Activated naive CD4-positive, alpha-beta T cell treated with anti-CD3 and anti-CD28 coated beads, Interleukin-2, amount 50 U/mL, for 24 hours (primary cell): ENCODE measurements around the gene ZNF784.

ENCODE experiments used
- H3K27ac Mint-ChIP-seq: one replicate; pipeline ENCODE4 v1.8.0; 2021; ENCODE audit warnings: mild to moderate bottlenecking, mixed read lengths
- H3K27me3 Mint-ChIP-seq: one replicate; pipeline ENCODE4 v1.8.0; 2021; ENCODE audit warnings: mixed read lengths
- H3K36me3 Mint-ChIP-seq: one replicate; pipeline ENCODE4 v1.8.0; 2021; ENCODE audit warnings: mixed read lengths
- H3K4me1 Mint-ChIP-seq: one replicate; pipeline ENCODE4 v1.8.0; 2021; ENCODE audit warnings: mixed read lengths
- H3K4me3 Mint-ChIP-seq: one replicate; pipeline ENCODE4 v1.8.0; 2021; ENCODE audit warnings: mild to moderate bottlenecking, mixed read lengths
- H3K9me3 Mint-ChIP-seq: one replicate; pipeline ENCODE4 v1.8.0; 2021; ENCODE audit warnings: mixed read lengths

Gene ZNF784

GRCh38 chr19:55640577-55641425, 16.4 kb upstream of the ZNF784 start, which contains the start of gene ZNF580:
TSS of gene ZNF580 (plus strand) at chr19:55641002. CDS start at chr19:55642509, 1,507 bp downstream.
- Mint-ChIP-seq H3K4me1 (peaks cover 67% of the 10 kb centered on the region), H3K27me3 (no peaks in the 10 kb centered on the region), H3K27ac (peak within 1 kb of the TSS; percentile 89), H3K4me3 (peak within 1 kb of the TSS; percentile 89), H3K9me3 (no peaks in the 10 kb centered on the region), H3K36me3 (peaks cover 9% of the 10 kb centered on the region)

DNA sequence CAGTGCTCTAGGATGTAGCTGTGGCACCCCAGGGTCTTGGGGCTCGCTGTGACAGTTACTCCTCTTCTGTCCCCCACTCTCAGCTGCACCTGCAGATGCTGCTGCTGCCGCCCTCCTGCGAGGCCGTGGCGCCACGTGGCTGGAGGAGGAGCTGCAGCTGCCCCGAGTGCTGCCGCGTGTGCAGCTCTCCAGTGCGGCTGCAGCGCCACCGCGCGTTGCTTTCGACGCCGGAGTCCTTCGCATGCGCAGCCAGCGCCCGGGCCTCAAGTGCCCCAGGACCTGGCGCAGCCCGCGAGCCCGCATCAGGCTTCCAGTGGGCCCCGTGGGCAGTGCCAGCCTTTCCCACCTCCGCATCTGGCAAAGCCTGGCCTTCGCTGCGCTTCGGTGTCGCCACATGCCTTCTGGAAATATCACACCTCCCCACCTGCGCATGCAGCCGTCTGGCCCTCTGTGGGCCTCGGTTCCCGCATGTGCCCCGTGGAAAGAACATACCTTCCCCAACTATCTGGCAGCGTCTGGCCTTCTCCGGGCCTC, 15.7 kb upstream of the ZNF784 start:
- peak overlapping the region; percentile 82 for H3K4me3 Mint-ChIP-seq
- peaks cover 66% of the 10 kb centered on the region for H3K4me1 Mint-ChIP-seq
- H3K27ac Mint-ChIP-seq, result peak overlapping the region; percentile 82

GRCh38 chr19:55638864-55639359, 14.5 kb upstream of the ZNF784 start:
- Mint-ChIP-seq H3K27me3 (no peaks in the 10 kb centered on the region), H3K9me3 (no peaks in the 10 kb centered on the region), H3K36me3 (peaks cover 16% of the 10 kb centered on the region), H3K27ac (peak overlapping the region; percentile 19), H3K4me3 (peak overlapping the region; percentile 59), H3K4me1 (peaks cover 64% of the 10 kb centered on the region)

More for the DNA sequence above, 15.7 kb upstream of the ZNF784 start:
- no peaks in the 10 kb centered on the region for H3K9me3 Mint-ChIP-seq
- peaks cover 12% of the 10 kb centered on the region for H3K36me3 Mint-ChIP-seq
- no peaks in the 10 kb centered on the region for H3K27me3 Mint-ChIP-seq

- H3K27ac Mint-ChIP-seq, result peak overlapping the region; percentile 73
- no peaks in the 10 kb centered on the region for H3K27me3 Mint-ChIP-seq
- H3K9me3 Mint-ChIP-seq, result no peaks in the 10 kb centered on the region
- H3K4me1 Mint-ChIP-seq, result peaks cover 60% of the 10 kb centered on the region
- peaks cover 15% of the 10 kb centered on the region for H3K36me3 Mint-ChIP-seq
- H3K4me3 Mint-ChIP-seq, result peak overlapping the region; percentile 60
Measured at GRCh38 chr19:55637534-55637933, 13.2 kb upstream of the ZNF784 start.

DNA sequence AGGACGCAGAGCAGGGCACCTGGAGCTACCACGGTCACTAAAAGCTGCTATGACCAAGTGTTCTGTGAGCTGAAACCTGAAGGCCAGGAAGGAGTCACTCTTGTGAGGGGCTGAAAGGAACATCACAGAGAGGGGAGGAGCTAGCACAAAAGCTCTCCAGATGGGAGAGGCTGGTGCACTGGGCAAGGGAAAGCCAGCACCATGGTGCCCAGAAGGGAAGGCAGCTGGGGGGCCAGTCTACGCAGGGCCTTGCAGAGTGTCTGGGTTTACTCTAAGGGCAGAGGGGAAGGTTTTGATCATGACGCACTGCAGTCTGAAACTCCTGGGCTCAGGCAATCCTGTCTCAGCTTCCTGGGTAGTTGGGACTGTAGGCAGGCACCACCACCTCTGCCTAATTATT, 12.4 kb upstream of the ZNF784 start:
- peak overlapping the region; percentile 96 for H3K4me3 Mint-ChIP-seq
- peaks cover 15% of the 10 kb centered on the region for H3K36me3 Mint-ChIP-seq
- H3K27me3 Mint-ChIP-seq, result no peaks in the 10 kb centered on the region
- H3K4me1 Mint-ChIP-seq, result peaks cover 61% of the 10 kb centered on the region
- H3K27ac Mint-ChIP-seq, result peak overlapping the region; percentile 100
- no peaks in the 10 kb centered on the region for H3K9me3 Mint-ChIP-seq

GRCh38 chr19:55635856-55636440, 11.6 kb upstream of the ZNF784 start:
- H3K27ac Mint-ChIP-seq, result peak overlapping the region; percentile 100
- peaks cover 61% of the 10 kb centered on the region for H3K4me1 Mint-ChIP-seq
- H3K4me3 Mint-ChIP-seq, result peak overlapping the region; percentile 96
- H3K36me3 Mint-ChIP-seq, result peaks cover 15% of the 10 kb centered on the region
- H3K9me3 Mint-ChIP-seq, result no peaks in the 10 kb centered on the region
- H3K27me3 Mint-ChIP-seq, result no peaks in the 10 kb centered on the region

DNA sequence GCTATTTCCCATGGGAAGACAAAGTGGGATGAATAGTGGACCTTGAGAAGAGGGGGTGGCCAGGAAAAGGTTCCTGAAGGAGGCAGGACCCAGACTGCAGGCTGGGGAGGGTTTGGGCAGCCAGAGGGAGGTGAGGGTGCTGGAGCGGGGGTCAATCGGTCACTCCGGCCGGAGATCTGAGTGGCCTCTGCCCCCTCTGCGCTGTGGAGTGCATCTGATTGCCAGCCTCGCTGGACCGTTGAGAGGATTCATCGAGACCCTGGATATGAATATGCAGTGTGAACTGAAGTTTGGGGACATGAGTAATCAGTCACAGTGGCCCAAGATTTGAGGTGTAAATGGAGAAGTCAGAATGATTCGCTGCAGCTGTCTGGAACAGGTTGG, 11.0 kb upstream of the ZNF784 start:
- H3K36me3 Mint-ChIP-seq, result peaks cover 15% of the 10 kb centered on the region
- peak overlapping the region; percentile 100 for H3K27ac Mint-ChIP-seq
- no peaks in the 10 kb centered on the region for H3K9me3 Mint-ChIP-seq
- no peaks in the 10 kb centered on the region for H3K27me3 Mint-ChIP-seq
- H3K4me3 Mint-ChIP-seq, result peak overlapping the region; percentile 96
- peaks cover 58% of the 10 kb centered on the region for H3K4me1 Mint-ChIP-seq

DNA sequence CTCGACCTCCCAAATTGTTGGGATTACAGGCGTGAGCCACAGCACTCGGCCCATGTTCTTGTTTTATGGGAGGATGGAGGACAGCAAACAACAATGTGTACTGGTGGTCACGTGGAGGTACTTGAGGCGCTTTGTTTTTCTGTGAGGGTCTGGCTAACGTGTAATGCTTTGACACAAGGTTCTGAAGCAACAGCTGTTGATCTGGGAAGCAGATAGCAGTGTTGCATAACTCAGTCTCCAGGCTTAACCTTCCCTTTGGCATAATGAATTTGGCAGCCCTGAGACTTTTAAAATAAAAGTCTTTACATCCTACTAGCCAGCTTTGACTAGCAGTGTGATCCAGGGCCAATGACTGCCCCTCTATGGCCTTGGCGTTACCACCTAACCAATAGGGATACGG, 9.5 kb upstream of the ZNF784 start:
- Mint-ChIP-seq H3K4me1 (peaks cover 51% of the 10 kb centered on the region), H3K27ac (no peak overlapping the region), H3K36me3 (peaks cover 12% of the 10 kb centered on the region), H3K27me3 (no peaks in the 10 kb centered on the region), H3K9me3 (no peaks in the 10 kb centered on the region), H3K4me3 (no peak overlapping the region)

DNA sequence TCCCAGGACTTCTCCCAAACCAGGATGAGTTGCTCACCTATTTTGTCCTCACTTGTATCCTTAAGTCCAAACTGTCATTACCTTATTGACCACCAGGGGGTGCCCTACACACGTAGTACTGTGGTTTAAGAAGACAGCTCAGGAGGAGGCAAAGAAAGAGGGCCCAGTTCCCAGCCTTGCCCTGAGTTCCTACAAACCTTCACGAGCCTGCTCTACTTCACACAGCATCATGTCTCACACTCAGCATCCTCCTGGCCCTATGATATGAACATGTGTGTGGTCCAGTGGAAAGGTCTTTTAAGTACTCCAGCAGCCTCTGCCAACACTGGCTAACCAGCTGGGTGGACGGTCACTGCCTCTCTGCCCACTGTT, 8.1 kb upstream of the ZNF784 start:
- H3K4me3 Mint-ChIP-seq, result peak overlapping the region; percentile 12
- peak overlapping the region; percentile 76 for H3K27ac Mint-ChIP-seq
- peaks cover 44% of the 10 kb centered on the region for H3K4me1 Mint-ChIP-seq

DNA sequence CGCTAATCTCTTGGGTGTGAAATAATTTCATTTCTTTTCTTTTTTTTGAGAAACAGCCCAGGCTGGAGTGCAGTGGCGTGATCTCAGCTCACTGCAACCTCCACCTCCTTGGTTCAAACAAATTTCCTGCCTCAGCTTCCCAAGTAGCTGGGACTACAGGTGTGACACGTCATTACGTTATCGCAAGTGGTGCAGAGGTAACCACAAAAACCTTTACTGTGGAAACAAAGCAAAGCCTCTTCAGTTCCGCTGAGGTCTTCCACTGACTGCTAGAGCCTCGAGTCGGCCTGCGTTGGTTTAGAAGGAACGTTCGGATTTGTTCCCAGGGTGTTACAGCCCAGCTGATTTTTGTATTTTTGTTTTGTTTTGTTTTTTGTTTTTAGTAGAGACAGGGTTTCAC, 2.0 kb upstream of the ZNF784 start:
- peaks cover 2% of the 10 kb centered on the region for H3K36me3 Mint-ChIP-seq
- no peaks in the 10 kb centered on the region for H3K27me3 Mint-ChIP-seq

More for the DNA sequence above, 8.1 kb upstream of the ZNF784 start:
- no peaks in the 10 kb centered on the region for H3K27me3 Mint-ChIP-seq
- H3K9me3 Mint-ChIP-seq, result no peaks in the 10 kb centered on the region
- H3K36me3 Mint-ChIP-seq, result peaks cover 7% of the 10 kb centered on the region

DNA sequence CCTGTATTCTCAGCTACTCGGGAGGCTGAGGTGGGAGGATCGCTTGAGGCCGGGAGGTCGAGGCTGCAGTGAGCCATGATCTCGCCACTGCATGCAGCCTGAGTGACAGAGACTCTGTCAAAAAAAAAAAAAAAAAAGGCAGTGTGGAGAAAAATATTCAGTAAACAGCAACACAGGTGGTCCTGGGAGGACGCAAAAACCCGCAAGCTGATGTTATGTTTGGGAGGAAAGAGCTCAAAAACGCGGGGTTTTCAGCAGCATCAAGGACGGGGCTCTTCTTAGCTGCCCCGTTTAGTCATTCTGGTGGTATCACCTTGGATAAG, 599 bp upstream of the ZNF784 start:
- peak overlapping the region; percentile 89 for H3K4me3 Mint-ChIP-seq
- peaks cover 2% of the 10 kb centered on the region for H3K36me3 Mint-ChIP-seq
- no peaks in the 10 kb centered on the region for H3K27me3 Mint-ChIP-seq
- no peaks in the 10 kb centered on the region for H3K9me3 Mint-ChIP-seq
- H3K27ac Mint-ChIP-seq, result peak overlapping the region; percentile 98
- H3K4me1 Mint-ChIP-seq, result peaks cover 46% of the 10 kb centered on the region

More for the DNA sequence above, 2.0 kb upstream of the ZNF784 start:
- Mint-ChIP-seq H3K27ac (peak overlapping the region; percentile 51), H3K9me3 (no peaks in the 10 kb centered on the region), H3K4me1 (peaks cover 33% of the 10 kb centered on the region), H3K4me3 (peak overlapping the region; percentile 74)

DNA sequence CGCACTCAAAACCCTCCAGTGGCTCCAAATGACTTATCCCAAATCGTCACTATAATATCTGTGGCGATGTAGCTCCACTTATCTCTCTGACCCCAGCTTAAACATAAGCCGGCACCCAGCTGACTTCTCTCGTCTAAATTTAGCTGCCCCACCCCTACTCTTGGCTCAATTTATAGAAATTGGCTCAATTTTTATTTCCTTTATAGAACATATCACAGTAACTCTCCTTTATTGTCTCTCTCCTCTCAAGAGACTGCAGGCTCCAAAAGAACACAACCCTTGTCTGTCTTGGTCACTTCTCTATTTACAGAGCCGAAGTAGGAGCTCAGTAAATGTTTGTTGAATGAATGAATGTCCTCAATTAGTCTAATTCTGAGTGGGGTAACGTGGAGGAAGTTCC, 805 bp downstream of the ZNF784 start:
- Mint-ChIP-seq H3K4me3 (peak overlapping the region; percentile 7), H3K4me1 (peaks cover 51% of the 10 kb centered on the region), H3K9me3 (no peaks in the 10 kb centered on the region), H3K36me3 (peaks cover 2% of the 10 kb centered on the region), H3K27me3 (no peaks in the 10 kb centered on the region), H3K27ac (peak overlapping the region; percentile 31)

- Mint-ChIP-seq H3K4me3 (peak overlapping the region; percentile 7), H3K36me3 (peaks cover 2% of the 10 kb centered on the region), H3K9me3 (no peaks in the 10 kb centered on the region), H3K27me3 (no peaks in the 10 kb centered on the region), H3K27ac (peak overlapping the region; percentile 31), H3K4me1 (peaks cover 51% of the 10 kb centered on the region)
Measured at GRCh38 chr19:55623130-55623529, 1.2 kb downstream of the ZNF784 start.

GRCh38 chr19:55622242-55622969, 2.0 kb downstream of the ZNF784 start:
- Mint-ChIP-seq H3K27me3 (no peaks in the 10 kb centered on the region), H3K4me3 (no peak overlapping the region), H3K9me3 (no peaks in the 10 kb centered on the region), H3K27ac (no peak overlapping the region), H3K4me1 (peaks cover 51% of the 10 kb centered on the region), H3K36me3 (peaks cover 3% of the 10 kb centered on the region)

GRCh38 chr19:55621673-55622231, 2.6 kb downstream of the ZNF784 start:
- Mint-ChIP-seq H3K27me3 (no peaks in the 10 kb centered on the region), H3K4me3 (no peak overlapping the region), H3K27ac (no peak overlapping the region), H3K4me1 (peaks cover 47% of the 10 kb centered on the region), H3K36me3 (peaks cover 5% of the 10 kb centered on the region), H3K9me3 (no peaks in the 10 kb centered on the region)
